Skin of body (tissue), 2 donors: ENCODE data around the gene TMED9. TPM values are rescaled to one million over a fixed set of nuclear protein-coding genes. Genes with fewer than 3 reads are reported as not detected.
"Not testable (repeated sequence)": the region's sequence is repeated elsewhere in the genome, so short reads cannot be mapped to it uniquely, and the experiment has no call there.

Source experiments
- DNase-seq: peaks from one replicate; lab custom pipeline; 2025; lab: John Stamatoyannopoulos, UW
- total RNA-seq: library from RNA; depleted of rRNA; stranded (reverse); fragments of >200 nt; gene quantifications from one replicate; pipeline ENCODE4 v1.2.3, GENCODE V29; 2014

Gene TMED9
- 68.4 TPM for total RNA-seq

GRCh38 chr5:177592010-177592834, at the start of gene TMED9:
TMED9 (plus strand) TSS chr5:177592203; CDS start chr5:177592215, 12 bp downstream.
- DNase-seq, result peak; percentile 59

- no peak for DNase-seq
Observed at GRCh38 chr5:177542816-177543465, 49.1 kb upstream of the TMED9 start.

DNA sequence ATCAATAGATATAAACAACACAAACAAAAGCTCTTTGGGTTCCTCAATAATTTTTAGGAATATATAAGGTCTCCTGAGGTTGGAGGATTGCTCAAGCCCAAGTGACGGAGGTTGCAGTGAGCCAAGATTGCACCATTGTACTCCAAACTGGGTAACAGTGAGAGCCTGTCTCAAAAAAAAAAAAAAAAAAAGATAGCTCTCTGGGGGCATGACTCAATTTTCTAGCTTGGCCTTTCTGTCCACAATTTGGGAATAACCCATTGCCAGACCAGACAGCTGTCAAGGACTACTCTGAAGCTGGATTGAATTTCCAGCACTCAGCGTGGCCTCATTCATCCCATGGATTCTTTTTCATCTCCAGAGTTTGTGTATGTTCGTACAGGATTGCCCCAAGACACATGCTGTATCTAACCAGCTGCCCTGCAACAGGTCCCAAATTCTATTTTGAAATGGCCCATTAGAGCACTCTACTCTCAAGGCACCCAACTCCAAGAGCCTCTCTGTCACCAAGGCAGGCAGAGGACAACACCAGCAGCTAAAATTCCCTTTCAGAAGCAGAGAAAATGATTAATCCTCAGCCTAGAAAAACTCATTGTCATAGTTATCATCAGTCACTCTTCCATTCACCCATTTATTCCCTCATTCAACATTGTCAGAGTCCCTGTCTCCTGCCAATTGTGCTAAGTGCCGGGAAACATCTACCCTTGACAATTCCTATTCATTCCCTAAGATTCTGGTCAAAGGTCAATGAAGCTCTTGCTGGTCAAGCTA, 46.3 kb upstream of the TMED9 start:
- DNase-seq, result peak; percentile 33

DNA sequence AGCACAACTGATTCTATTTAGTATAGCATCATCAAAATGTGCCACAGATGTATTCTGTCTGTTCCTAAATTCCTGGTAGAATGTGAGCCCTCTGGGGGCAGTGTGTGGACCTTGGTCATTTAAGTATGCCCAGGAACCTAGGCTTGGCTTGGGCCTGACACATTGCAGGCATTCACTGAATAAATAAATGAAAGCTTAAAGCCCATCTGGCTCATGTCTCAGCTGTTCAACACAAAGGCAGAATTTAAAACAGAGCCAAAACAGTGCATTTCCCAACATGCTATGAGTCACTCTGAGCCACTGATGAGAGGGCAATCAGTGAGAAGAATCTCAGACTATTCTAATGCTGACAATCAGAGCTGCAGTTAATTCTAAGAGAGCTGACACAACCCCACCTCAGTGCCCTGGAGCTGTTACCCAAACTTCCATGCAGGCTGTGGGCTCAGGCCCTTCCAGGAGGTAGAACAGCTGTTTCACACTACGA, 45.7 kb upstream of the TMED9 start:
- peak; percentile 49 for DNase-seq

DNA sequence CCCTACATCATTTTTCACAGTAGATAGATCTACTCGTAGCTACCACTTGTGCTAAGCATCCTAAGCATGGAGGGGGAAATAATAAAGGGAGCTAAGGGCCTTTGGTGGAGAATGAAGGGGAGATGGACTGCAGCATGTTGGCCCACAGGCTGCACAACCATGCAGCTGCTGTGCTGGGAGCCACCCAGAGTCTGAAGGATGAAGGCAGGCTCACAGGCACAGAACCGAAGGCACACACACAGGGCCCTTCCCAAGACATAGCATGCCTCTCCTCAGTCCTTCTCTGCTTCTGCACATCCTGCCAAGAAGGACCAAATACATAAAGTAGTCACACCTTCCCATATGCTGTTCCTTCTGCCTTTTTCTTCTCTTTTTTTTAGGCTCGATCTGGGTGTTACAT, 44.3 kb upstream of the TMED9 start:
- no peak for DNase-seq

GRCh38 chr5:177548495-177548894, 43.5 kb upstream of the TMED9 start:
- no peak for DNase-seq

DNA sequence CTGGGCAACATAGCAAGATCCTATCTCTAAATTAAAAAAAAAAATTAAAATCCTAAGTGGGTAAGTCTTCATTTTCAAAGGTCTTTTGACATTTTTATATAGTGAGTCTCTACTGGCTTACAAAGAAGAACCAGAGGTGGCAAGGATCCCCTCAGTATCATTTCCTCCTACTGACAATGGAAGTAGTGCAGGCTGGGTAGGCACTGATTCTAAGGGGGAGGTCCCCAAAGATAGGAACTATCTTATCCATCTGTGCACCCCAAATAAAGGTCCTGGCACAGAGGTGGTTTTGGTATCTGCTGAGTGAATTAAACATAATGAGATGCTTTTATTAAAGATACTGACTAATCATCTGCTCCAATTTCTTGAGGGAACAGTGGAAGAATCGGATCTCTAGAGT, 41.9 kb upstream of the TMED9 start:
- DNase-seq, result no peak

DNA sequence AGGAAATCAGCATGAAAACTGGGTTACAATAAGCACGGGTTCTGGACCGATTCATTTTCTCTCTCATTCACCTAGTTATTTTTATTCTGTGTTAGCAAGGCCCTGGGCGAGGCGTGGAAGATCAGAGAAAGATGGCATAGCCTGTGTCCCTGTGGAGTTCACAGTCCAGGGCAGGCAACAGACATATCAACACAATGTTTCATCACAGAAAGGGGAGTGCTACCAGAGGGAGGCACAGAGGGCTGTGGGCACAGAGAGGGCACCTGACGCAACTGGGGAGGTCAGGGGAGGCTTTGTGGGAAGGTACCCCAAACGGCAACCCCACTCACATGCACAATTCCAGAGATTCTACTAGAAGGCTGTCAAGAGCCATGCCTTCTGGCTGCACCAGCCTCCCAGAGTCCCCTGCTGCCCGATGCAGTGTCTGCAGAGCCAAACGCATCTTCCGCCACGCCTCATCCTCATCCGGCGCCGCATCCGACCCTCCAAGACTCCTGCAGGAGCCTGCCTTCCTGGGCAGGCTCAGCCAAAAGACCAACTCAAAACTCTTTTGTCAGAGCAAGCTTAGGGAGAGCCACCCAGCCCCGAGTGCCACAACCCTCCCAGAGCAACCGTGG, 39.1 kb upstream of the TMED9 start:
- no peak for DNase-seq

DNA sequence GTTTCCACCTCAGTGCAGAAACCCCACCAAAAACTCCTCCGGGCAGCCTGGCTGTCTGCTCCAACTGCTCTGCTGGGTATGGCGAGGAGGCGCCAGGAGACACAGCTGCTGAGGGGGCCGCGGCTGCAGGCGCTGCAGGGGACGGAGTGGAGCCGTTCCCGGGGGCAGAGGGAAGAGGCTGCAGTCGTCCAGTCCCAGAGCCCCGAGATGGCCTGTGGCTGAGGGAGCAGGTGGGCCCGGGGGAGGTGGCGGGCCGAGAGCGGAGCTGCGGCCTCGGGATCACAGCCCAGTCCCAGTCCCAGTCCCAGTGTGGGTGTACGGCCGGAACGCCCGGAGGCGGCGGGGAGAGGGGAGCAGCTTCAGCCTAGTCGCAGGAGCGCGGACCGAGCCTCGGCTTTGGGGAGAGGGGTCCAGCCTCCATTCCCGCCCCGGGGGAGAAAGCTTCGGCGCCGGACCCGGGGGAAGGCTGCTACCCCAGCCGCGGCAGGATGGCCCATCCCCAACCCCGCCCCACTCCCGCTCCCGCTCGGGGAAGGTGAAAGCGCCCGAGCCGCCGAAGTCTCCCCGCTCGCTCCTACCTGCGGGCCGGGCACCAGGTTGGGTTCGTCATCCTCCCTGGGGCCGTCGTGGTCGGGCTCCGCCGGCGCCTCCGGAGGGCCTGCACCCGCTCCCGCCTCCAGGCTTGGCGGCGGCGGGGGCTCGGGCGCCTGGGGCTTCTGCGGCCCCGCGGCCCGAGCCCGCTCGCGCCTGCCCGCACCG, 38.2 kb upstream of the TMED9 start:
- DNase-seq, result no peak

GRCh38 chr5:177554474-177555111, 37.4 kb upstream of the TMED9 start, which contains the start of gene FAM193B:
FAM193B (minus strand) TSS chr5:177554563; CDS start chr5:177554458, 105 bp downstream.
- peak; percentile 82 for DNase-seq

- no peak for DNase-seq
Observed at GRCh38 chr5:177555228-177555627, 36.8 kb upstream of the TMED9 start.

- no peak for DNase-seq
Observed at GRCh38 chr5:177555665-177556064, 36.3 kb upstream of the TMED9 start.

GRCh38 chr5:177557041-177557647, 34.9 kb upstream of the TMED9 start:
- no peak for DNase-seq

- no peak for DNase-seq
Observed at GRCh38 chr5:177557796-177558195, 34.2 kb upstream of the TMED9 start.

GRCh38 chr5:177559446-177559941, 32.5 kb upstream of the TMED9 start:
- DNase-seq, result not testable (repeated sequence)

DNA sequence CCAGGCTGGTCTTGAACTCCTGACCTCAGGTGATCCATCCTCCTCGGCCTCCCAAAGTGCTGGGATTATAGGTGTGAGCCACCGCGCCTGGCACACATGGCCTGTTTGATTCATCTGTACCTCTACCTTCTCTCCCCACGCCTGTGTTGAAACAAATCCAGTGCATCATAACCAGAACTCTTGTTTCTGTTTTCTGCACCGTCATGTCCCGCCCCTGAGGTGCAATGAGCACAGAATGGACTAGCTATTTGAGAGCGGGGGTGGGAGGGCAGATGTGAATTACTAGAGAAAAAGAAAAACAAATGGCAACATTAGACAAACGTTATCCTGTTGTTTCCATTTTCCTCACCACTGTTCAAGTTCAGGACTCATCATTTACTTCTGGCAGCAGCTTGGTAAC, 27.0 kb upstream of the TMED9 start:
- DNase-seq, result no peak

GRCh38 chr5:177568326-177568725, 23.7 kb upstream of the TMED9 start:
- DNase-seq, result no peak

- no peak for DNase-seq
Observed at GRCh38 chr5:177569894-177570293, 22.1 kb upstream of the TMED9 start.

DNA sequence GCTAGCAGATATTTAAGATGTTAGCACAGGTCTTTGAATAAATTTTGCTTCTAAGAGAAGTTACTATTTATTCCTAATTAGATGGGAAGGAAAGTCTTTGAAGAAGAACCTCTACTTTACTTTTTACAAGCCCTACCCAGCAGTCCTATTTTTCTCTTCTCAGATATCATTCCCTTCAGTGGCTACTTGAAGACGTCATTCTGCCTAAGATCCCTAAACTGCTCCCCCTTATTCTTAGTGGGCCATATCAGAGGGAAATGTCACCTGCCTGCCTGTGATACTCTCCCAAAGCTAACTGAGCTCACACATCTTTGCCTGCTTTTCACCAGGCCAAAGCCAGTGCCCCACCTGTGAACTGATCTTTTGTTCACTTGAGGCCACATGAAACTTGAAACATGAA, 16.5 kb upstream of the TMED9 start:
- no peak for DNase-seq

- no peak for DNase-seq
Observed at GRCh38 chr5:177576169-177576568, 15.8 kb upstream of the TMED9 start.
